ENCODE results near the gene COL4A2.

Gene COL4A2

GRCh38 chr13:110336681-110337080 is 29.6 kb downstream of the COL4A2 start:
- in situ Hi-C loops (cut with HindIII; ENCODE audit: low sequenced_read_pairs): no loop called here

DNA sequence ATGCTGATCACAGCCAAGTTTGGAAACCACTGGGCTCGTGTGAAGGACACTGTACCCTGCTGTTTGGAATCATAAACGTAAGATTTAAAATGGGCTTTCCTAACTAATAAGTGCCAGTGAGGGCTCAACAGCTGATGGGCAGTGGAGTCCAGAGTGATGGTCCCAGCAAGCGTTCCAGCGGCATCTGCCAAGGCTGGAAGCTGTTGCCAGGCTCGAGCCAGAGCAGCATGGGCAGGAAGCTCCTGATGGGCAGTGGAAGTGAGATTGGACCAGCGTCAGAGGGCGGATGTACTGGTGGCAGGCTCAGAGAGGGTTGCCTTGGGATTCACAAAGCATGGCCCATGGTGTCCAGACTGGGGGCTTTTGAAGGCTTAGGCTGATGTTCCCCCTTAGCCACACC is 30.2 kb downstream of the COL4A2 start:
- in situ Hi-C loops (cut with HindIII; ENCODE audit: low sequenced_read_pairs): no loop called here

- in situ Hi-C loops (cut with HindIII; ENCODE audit: low sequenced_read_pairs): no loop called here
These were observed 31.5 kb downstream of the COL4A2 start for GRCh38 chr13:110338441-110339101.

DNA sequence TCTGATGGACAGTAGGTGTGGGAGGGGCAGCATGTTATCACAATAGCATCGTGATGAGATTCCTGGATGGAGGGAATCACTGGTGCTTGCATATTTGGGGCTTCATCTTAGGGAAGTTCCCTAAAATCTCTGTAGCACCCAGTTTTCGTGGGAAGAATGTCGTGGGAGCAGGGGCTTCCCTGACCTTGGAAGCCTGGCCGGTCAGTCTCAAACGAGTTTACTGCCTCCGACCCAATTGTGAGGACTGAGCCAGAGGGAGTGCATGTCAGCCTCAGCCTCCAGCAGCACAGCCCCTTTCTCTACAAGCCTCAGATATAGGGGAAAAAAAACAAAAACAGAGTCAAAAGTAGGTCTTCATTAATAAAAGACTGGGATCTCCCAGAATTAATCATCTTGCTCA is 32.2 kb downstream of the COL4A2 start:
- in situ Hi-C loops (cut with HindIII; ENCODE audit: low sequenced_read_pairs): no loop called here

DNA sequence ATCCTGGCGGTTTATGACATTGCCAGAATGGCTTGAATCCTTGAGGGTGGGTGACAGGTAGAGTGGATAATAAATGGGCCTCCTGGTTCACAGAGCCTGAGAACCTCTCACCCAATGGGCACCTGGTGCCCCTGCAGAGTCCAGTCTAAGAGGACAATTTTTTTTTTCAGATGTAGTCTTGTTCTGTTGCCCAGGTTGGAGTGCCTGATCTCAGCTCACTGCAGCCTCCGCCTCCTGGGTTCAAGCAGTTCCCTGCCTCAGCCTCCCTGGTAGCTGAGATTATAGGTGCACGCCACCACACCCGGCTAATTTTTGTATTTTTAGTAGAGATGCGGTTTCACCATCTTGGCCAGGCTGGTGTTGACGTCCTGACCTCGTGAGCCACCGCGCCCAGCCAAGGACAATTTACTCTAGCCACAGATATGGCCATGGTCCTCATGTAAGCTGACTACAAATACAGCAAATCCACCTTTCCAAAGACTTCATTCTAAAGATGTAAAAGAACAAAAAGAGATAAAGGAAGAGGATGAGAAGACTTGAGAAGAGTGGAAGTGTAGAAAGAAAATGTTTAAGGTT is 33.0 kb downstream of the COL4A2 start:
- in situ Hi-C loops (cut with HindIII; ENCODE audit: low sequenced_read_pairs): no loop called here

DNA sequence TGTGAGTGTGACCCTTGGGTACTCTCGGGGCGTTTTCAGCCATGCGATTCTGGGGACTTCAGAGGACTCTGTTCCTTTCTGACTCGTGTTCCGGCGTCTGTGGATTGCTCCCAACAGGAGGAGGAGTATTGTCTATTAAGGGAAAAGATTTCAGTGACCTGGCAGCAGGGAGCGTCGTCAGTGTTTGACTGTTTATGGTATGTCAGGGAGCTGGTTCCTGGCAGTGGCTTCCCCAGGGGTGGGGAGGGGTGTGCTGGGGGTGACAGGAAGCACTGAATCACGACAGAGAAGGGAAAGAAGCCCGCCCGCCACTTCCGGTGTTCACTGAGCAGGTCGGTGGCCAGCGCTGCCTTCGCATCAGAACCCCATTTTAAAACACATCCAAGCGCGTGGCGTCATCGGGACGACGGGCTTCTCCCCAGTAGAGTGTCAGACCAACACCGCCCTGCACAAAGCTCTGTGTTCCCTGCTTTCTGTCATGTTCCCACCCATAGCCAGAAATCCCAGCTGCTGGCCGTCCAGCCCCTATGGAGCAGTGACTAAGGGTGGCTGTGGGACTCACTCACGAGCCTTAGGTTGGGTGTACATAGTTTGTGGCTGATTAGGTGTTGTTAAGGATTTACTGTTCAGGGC is 33.8 kb downstream of the COL4A2 start:
- in situ Hi-C loops (cut with HindIII; ENCODE audit: low sequenced_read_pairs): no loop called here

DNA sequence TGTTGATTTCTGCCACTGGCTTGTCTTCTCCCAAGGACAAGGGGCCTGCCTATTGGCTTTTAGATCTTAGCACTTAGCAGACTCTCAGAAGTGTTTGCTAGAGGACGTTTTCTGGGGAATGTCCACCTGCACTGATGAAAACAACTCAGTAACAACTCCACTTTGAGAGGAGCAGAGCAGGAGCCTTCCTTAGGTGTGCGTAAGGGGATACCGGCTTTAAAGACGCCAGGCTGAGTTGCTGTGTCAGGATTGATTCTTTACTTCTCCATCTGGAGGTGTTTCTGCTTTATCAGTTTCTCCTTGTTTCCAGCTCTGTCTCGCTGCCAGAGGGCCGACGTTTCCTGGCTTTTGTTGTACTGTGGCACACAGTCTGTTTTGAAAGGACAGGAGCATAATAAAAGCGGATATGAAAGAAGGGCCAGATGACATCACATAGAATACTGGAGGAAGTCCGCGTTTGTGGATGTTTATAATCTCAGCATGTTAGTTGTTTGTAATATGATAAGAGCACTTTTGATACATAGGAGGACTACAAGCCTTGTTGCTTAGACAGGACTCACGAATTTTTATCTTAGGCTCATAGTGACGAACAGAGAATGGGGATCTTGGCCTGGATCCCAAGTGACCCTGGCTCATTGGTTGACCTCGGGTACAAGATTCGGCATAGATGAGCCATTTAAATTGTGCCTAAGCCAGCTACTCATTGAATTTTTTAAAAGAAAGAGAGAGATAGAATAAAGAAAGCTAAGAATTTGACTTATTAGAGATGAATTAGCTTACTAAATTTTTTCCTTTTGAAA is 34.6 kb downstream of the COL4A2 start:
- in situ Hi-C loops (cut with HindIII; ENCODE audit: low sequenced_read_pairs): no loop called here

DNA sequence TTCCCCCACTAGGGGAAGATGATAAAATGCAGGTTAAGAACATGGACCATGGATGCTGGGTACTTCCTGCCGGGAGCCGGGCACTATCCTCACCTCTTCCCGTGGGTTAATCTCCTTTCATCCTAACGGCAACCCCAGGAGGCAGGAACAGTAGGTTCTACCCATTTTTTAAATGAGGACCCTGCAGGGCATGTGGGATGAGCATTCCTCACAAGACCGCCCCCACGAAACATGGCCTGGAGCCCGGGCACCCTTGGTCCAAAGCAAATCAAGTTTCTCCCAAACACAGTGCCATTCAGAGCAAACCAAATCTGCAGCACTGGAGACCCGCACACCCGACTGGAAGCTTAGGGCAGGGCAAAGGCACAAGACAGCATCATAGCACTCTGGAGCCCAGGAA is 35.4 kb downstream of the COL4A2 start:
- in situ Hi-C loops (cut with HindIII; ENCODE audit: low sequenced_read_pairs): no loop called here

GRCh38 chr13:110343241-110343865 is 36.3 kb downstream of the COL4A2 start:
- in situ Hi-C loops (cut with HindIII; ENCODE audit: low sequenced_read_pairs): no loop called here

- in situ Hi-C loops (cut with HindIII; ENCODE audit: low sequenced_read_pairs): no loop called here
These were observed 37.2 kb downstream of the COL4A2 start for GRCh38 chr13:110344320-110344719.

- in situ Hi-C loops (cut with HindIII; ENCODE audit: low sequenced_read_pairs): no loop called here
These were observed 38.2 kb downstream of the COL4A2 start for GRCh38 chr13:110345266-110345665.

DNA sequence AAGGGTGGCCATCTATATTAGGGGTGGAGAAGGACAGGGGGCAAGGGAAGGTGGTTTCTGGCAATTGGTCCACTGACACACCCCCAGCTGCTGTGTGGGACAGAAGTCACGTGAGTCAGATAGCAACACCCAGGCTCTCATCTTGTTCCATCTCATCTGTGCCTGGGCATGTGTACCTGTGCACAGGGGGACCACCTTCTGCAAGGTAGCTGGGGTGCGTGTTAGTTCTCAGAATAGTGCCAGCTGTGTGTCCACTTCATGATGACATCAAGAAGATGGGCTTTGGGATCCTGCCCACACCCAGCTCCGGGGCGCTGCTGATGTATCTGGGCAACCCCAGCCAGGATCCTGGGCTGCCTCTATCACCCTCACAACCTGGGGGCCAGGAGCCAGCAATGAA is 38.6 kb downstream of the COL4A2 start:
- in situ Hi-C loops (cut with HindIII; ENCODE audit: low sequenced_read_pairs): no loop called here

- in situ Hi-C loops (cut with HindIII; ENCODE audit: low sequenced_read_pairs): no loop called here
These were observed 39.6 kb downstream of the COL4A2 start for GRCh38 chr13:110346661-110347067.

DNA sequence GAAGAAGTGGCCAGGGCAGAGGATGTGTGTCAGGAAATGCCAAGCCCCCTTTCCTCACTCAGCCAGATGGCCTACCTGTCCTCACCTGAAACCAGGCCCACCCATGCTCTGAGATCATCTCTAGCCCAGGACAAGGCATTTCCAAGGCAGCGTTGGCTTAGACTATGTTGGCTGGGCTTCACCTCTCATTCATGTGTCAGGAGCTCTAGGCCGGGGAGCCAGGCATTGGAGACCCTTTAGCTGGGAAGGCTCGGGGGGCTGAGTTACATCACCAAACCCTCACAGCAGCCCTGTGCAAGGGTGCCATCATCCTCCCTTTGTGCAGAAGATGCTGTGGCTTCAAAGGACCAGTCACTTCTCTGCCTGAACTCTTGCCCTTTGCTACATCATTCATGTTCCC is 40.0 kb downstream of the COL4A2 start:
- in situ Hi-C loops (cut with HindIII; ENCODE audit: low sequenced_read_pairs): no loop called here

- in situ Hi-C loops (cut with HindIII; ENCODE audit: low sequenced_read_pairs): no loop called here
These were observed 40.6 kb downstream of the COL4A2 start for GRCh38 chr13:110347535-110348308.

GRCh38 chr13:110348309-110349105 is 41.4 kb downstream of the COL4A2 start:
- in situ Hi-C loops (cut with HindIII; ENCODE audit: low sequenced_read_pairs): no loop called here

DNA sequence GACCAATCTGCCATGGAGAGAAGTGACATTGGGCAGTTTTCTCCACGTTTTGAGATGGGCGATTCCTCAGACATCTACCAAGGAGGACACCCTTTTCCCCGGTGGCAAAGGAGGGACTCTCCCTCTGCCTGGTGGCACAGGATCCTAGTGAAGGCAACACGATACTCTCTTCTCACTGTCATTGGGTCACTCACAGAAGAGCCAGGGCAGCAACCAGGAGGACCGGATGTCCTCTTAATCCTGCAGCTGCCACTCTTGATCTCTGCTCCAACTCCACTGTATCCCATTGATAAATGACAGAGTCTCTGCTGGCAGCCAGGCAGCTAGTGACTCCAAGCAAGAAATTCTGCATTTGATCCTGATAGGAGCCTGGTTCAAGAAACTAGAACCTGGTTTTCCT is 42.2 kb downstream of the COL4A2 start:
- in situ Hi-C loops (cut with HindIII; ENCODE audit: low sequenced_read_pairs): no loop called here

- in situ Hi-C loops (cut with HindIII; ENCODE audit: low sequenced_read_pairs): no loop called here
These were observed 43.0 kb downstream of the COL4A2 start for GRCh38 chr13:110350049-110350448.

DNA sequence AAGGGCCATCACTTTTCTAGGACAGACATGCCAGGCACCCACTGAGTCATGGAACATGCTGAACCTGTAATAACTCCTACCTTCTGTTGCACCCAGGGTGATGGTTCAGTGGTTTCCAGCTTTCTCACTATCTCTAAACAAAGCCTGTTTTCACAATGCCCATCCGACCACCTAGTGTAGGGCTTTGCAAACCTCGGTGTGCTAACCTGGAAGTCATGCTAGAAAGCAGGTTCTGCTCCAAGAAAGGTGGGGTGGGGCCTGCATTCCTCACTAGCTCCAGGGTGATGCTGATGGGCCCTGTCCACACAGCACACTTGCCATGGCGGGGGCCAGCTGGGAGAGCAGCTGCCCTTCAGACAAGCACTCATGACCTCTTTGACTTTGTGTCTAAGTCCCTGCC is 43.4 kb downstream of the COL4A2 start:
- in situ Hi-C loops (cut with HindIII; ENCODE audit: low sequenced_read_pairs): no loop called here
